Forelimb muscle (tissue), 1 donor: Measurements from ENCODE around the gene CPNE1. TPM values are rescaled to one million over a fixed set of nuclear protein-coding genes. Genes with fewer than 3 reads are reported as not detected.

ENCODE experiments used
- polyA plus RNA-seq: library from polyadenylated mRNA; unstranded; fragments of 120-200 nt; gene quantifications from one replicate; pipeline ENCODE4 v1.2.1, GENCODE V29; 2013; ENCODE audit not compliant: insufficient read length

CPNE1 gene
- polyA plus RNA-seq, 1 donor: 103 TPM

Other genes with a start within 250 kb of the CPNE1 start
- 0.10 TPM for gene GDF5, start 226.7 kb downstream of the CPNE1 start, polyA plus RNA-seq
- 27.6 TPM for gene CEP250, start 209.3 kb downstream of the CPNE1 start, polyA plus RNA-seq
- not detected for gene C20orf173, start 135.2 kb downstream of the CPNE1 start, polyA plus RNA-seq
- 213 TPM for gene ERGIC3, start 122.8 kb downstream of the CPNE1 start, polyA plus RNA-seq
- gene SPAG4, start 49.1 kb downstream of the CPNE1 start, polyA plus RNA-seq: 1.9 TPM
- gene RBM12, start within 50 bp of the CPNE1 start, polyA plus RNA-seq: 47.4 TPM
- gene NFS1, start 34.5 kb upstream of the CPNE1 start, polyA plus RNA-seq: 12.6 TPM
- 78.5 TPM for gene ROMO1, start 34.5 kb upstream of the CPNE1 start, polyA plus RNA-seq
- gene RBM39, start 77.4 kb upstream of the CPNE1 start, polyA plus RNA-seq: 276 TPM
- 25.9 TPM for gene PHF20, start 107.1 kb upstream of the CPNE1 start, polyA plus RNA-seq